ENCODE results near the gene MRAP. TPM values are rescaled to one million over a fixed set of nuclear protein-coding genes. Genes with fewer than 3 reads are reported as not detected.
"Not testable (repeated sequence)": the region's sequence is repeated elsewhere in the genome, so short reads cannot be mapped to it uniquely, and the experiment has no call there.

The MRAP gene
- total and polyA plus RNA-seq, 9 donors = 0.58 to 67.5 (median 2.3) TPM; not detected in 1

- Histone ChIP-seq H3K36me3 (no peaks in the 10 kb centered on the region), H3K9me3 (no peaks in the 10 kb centered on the region), H3K27ac (no peak overlapping the region), H3K4me1 (ENCODE audit: insufficient read depth) (no peaks in the 10 kb centered on the region), H3K4me3 (no peak overlapping the region), H3K27me3 (no peaks in the 10 kb centered on the region)
- no peak for DNase-seq
- intact Hi-C loops (cut with DNase I) = no loop called here
- TF ChIP-seq POLR2A (IDR thresholded peaks at IDR 0.05) (no peak), CTCF (IDR thresholded peaks at IDR 0.05) (no peak), EP300 (IDR thresholded peaks at IDR 0.05) (no peak)
- 86 to 89% (median 87%) methylated on average over 7 of the region's 7 CpGs for WGBS, 3 donors
Observed at GRCh38 chr21:32309906-32310460, 11.3 kb downstream of the MRAP start.

DNA sequence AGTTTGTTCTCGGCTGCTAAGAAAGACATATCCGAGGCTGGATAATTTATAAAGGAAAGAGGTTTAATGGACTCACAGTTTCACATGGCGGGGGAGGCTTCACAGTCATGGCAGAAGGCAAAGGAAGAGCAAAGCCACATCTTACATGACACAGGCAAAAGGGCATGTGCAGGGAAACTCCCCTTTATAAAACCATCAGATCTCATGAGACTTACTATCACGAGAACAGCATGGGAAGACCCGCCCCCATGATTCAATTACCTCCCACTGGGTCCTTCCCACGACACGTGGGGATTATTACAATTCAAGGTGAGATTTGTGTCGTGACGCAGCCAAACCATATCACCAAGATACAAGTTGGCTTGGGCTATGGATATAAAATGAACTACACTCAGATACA is 12.3 kb downstream of the MRAP start:
- DNase-seq; H3K27ac ChIP-seq; H3K4me1 ChIP-seq (ENCODE audit: insufficient read depth); H3K9me3 ChIP-seq; H3K36me3 ChIP-seq; intact Hi-C loops (cut with DNase I); H3K4me3 ChIP-seq; H3K27me3 ChIP-seq: not testable (repeated sequence)
- 87 to 90% (median 89%) methylated on average over 9 of the region's 9 CpGs for WGBS, 3 donors

- Histone ChIP-seq H3K4me1 (ENCODE audit: insufficient read depth) (no peaks in the 10 kb centered on the region), H3K9me3 (no peaks in the 10 kb centered on the region), H3K27me3 (no peaks in the 10 kb centered on the region), H3K4me3 (no peak overlapping the region), H3K27ac (no peak overlapping the region), H3K36me3 (no peaks in the 10 kb centered on the region)
- no peak for TF ChIP-seq EP300 (IDR thresholded peaks at IDR 0.05)
- no peak for TF ChIP-seq CTCF (IDR thresholded peaks at IDR 0.05)
- no peak for TF ChIP-seq POLR2A (IDR thresholded peaks at IDR 0.05)
- 95 to 97% (median 96%) methylated on average over 9 of the region's 9 CpGs for WGBS, 3 donors
- intact Hi-C loops (cut with DNase I) = no loop called here
- no peak for DNase-seq
Observed at GRCh38 chr21:32311621-32312020, 13.0 kb downstream of the MRAP start.

GRCh38 chr21:32312326-32312725 is 13.7 kb downstream of the MRAP start:
- TF ChIP-seq POLR2A (IDR thresholded peaks at IDR 0.05) (no peak), EP300 (IDR thresholded peaks at IDR 0.05) (no peak), CTCF (IDR thresholded peaks at IDR 0.05) (no peak)
- no peak overlapping the region for H3K4me3 ChIP-seq
- intact Hi-C loops (cut with DNase I) = no loop called here
- WGBS, 3 donors = 84 to 95% (median 92%) methylated on average over 5 of the region's 5 CpGs
- H3K27me3 ChIP-seq = no peaks in the 10 kb centered on the region
- H3K27ac ChIP-seq = no peak overlapping the region
- no peaks in the 10 kb centered on the region for H3K4me1 ChIP-seq (ENCODE audit: insufficient read depth)
- H3K9me3 ChIP-seq = no peaks in the 10 kb centered on the region
- DNase-seq = no peak
- no peaks in the 10 kb centered on the region for H3K36me3 ChIP-seq

DNA sequence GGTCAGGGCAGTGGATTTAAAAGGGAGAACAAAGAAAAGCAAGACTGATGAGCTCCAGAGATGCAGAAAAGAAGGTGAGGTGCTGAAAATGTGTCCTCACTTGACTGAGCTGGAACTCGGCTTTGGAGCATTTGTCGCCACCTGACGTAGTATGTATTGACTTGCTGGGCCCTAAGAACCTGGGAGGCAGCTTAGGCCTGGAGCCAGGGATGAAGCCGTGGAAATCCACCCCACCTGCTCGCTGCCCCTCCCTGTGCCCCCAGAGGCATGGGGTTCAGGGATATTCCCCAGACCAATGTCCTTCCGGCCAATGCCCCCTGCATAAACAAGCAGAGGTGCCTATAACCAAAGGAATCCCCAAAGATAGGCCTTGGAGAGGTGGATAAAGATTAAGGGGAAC is 14.3 kb downstream of the MRAP start:
- TF ChIP-seq POLR2A (IDR thresholded peaks at IDR 0.05) = no peak
- no peak for TF ChIP-seq CTCF (IDR thresholded peaks at IDR 0.05)
- TF ChIP-seq EP300 (IDR thresholded peaks at IDR 0.05) = no peak
- Histone ChIP-seq H3K4me1 (ENCODE audit: insufficient read depth) (no peaks in the 10 kb centered on the region), H3K9me3 (no peaks in the 10 kb centered on the region), H3K36me3 (no peaks in the 10 kb centered on the region), H3K27ac (no peak overlapping the region), H3K4me3 (no peak overlapping the region), H3K27me3 (no peaks in the 10 kb centered on the region)
- WGBS, 3 donors = 90 to 95% (median 92%) methylated on average over 6 of the region's 6 CpGs
- no peak for DNase-seq
- intact Hi-C loops (cut with DNase I) = no loop called here
